Measurements from ENCODE around the gene FIG4.

Gene FIG4

GRCh38 chr6:109808837-109809236, 117.7 kb downstream of the FIG4 start:
- H3K4me3 ChIP-seq: no peak overlapping the region
- DNase-seq: no peak
- H3K4me1 ChIP-seq: no peaks in the 10 kb centered on the region
- no peaks in the 10 kb centered on the region for H3K9me3 ChIP-seq
- H3K36me3 ChIP-seq: no peaks in the 10 kb centered on the region
- no peak overlapping the region for H3K27ac ChIP-seq
- TF ChIP-seq, protein P1, sequence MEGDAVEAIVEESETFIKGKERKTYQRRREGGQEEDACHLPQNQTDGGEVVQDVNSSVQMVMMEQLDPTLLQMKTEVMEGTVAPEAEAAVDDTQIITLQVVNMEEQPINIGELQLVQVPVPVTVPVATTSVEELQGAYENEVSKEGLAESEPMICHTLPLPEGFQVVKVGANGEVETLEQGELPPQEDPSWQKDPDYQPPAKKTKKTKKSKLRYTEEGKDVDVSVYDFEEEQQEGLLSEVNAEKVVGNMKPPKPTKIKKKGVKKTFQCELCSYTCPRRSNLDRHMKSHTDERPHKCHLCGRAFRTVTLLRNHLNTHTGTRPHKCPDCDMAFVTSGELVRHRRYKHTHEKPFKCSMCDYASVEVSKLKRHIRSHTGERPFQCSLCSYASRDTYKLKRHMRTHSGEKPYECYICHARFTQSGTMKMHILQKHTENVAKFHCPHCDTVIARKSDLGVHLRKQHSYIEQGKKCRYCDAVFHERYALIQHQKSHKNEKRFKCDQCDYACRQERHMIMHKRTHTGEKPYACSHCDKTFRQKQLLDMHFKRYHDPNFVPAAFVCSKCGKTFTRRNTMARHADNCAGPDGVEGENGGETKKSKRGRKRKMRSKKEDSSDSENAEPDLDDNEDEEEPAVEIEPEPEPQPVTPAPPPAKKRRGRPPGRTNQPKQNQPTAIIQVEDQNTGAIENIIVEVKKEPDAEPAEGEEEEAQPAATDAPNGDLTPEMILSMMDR (IDR thresholded peaks at IDR 0.05): no peak
- no peaks in the 10 kb centered on the region for H3K27me3 ChIP-seq
- intact Hi-C loops (cut with DNase I; ENCODE audit: low total_unique reads): no loop called here

DNA sequence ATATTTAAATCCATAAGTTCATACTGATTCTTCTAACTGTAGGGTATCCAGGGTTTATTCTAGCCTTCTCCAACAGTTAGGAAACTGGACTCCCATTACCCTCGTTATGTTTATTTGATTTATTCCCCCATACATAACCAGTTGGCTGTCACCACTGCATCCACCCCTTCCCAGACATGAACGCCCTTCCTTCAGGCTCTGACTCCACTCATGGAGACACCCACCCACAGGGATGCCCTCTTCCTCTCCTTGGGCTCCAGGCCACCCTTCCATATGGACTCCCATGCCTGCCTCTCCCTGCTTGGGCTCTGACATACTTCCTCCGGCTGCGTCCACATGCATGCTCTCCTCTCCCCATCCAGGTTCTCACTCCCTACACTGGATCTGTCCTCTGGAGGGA, 124.0 kb downstream of the FIG4 start:
- Histone ChIP-seq H3K4me3 (no peak overlapping the region), H3K27ac (no peak overlapping the region), H3K36me3 (peaks cover 0 to 28% (median 15%) of the 10 kb centered on the region in 3 donors), H3K4me1 (no peaks in the 10 kb centered on the region), H3K9me3 (no peaks in the 10 kb centered on the region), H3K27me3 (no peaks in the 10 kb centered on the region)
- TF ChIP-seq, protein P1 (IDR thresholded peaks at IDR 0.05): no peak
- no peak for DNase-seq
- intact Hi-C loops (cut with DNase I; ENCODE audit: low total_unique reads): no loop called here

GRCh38 chr6:109816452-109817374, 125.6 kb downstream of the FIG4 start:
- H3K4me3 ChIP-seq: no peak overlapping the region
- no peak overlapping the region for H3K27ac ChIP-seq
- H3K27me3 ChIP-seq: no peaks in the 10 kb centered on the region
- intact Hi-C loops (cut with DNase I; ENCODE audit: low total_unique reads): no loop called here
- TF ChIP-seq, protein P1 (IDR thresholded peaks at IDR 0.05): no peak
- H3K9me3 ChIP-seq: no peaks in the 10 kb centered on the region
- no peak for DNase-seq
- no peaks in the 10 kb centered on the region for H3K4me1 ChIP-seq
- peaks cover 0 to 29% (median 26%) of the 10 kb centered on the region in 3 donors for H3K36me3 ChIP-seq

DNA sequence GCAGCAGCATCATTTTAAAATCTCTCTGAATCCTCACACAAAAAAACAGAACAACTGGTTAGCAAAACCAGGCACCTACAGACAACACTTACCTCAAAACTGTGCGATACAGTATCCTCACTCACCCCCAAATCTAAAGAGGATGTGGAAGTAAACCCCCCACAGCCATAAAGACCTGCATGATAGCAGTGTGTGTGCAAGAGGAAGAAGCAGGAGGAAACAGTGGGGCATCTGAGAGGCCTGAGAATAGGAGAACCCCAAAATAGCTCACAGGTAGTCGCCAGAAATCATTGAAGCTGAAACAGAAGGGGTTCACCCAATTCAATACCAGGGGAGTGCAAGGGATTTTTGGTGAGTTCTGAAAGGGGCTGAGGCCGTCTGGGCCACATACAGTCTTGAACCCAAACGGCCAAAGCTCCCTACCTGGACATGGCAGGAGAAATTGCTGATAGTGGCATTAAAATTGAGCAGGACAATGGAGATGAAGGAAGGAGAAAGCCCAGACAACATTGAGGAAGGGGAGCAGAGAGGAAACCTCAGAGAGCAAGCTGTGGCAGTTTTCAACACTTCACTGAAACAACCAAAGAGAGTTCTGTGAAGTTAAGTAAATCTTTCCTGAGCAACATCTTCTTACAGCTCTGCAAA, 129.7 kb downstream of the FIG4 start:
- H3K36me3 ChIP-seq: peaks cover 8 to 51% (median 33%) of the 10 kb centered on the region in 3 donors
- no peaks in the 10 kb centered on the region for H3K27me3 ChIP-seq
- no peak for DNase-seq
- H3K9me3 ChIP-seq: no peaks in the 10 kb centered on the region
- intact Hi-C loops (cut with DNase I; ENCODE audit: low total_unique reads): no loop called here
- H3K4me3 ChIP-seq: no peak overlapping the region
- H3K27ac ChIP-seq: no peak overlapping the region
- TF ChIP-seq, protein P1 (IDR thresholded peaks at IDR 0.05): no peak
- H3K4me1 ChIP-seq: no peaks in the 10 kb centered on the region

DNA sequence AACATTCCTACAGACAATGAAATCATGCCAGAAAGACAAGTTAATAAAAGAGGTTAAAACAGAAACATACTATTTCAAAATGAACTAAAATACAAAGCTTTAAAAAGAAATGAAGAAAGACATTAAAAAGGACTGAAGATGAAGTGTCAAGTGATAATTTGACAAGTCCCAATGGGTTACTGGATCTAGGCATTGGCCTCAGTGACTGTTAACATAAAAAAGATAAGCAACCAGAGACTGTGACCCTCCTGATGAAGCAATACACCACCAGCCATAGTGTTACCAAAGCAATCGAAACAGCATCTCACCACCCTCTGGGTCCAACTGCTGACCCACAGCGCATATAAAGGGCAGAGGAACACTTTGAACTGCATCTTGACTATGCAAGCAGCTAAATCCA, 130.3 kb downstream of the FIG4 start:
- Histone ChIP-seq H3K27me3 (no peaks in the 10 kb centered on the region), H3K36me3 (peaks cover 12 to 57% (median 33%) of the 10 kb centered on the region in 3 donors), H3K4me3 (no peak overlapping the region), H3K4me1 (no peaks in the 10 kb centered on the region), H3K27ac (no peak overlapping the region), H3K9me3 (no peaks in the 10 kb centered on the region)
- intact Hi-C loops (cut with DNase I; ENCODE audit: low total_unique reads): no loop called here
- DNase-seq: no peak
- TF ChIP-seq, protein P1 (IDR thresholded peaks at IDR 0.05): no peak
